Smooth muscle cell (in vitro differentiated cells): ENCODE results near the gene STAG1. TPM values are rescaled to one million over a fixed set of nuclear protein-coding genes. Genes with fewer than 3 reads are reported as not detected.

Experiments used
- DNase-seq: peaks from one replicate; lab custom pipeline; 2025; ENCODE audit not compliant: unreplicated experiment; lab: John Stamatoyannopoulos, UW
- H2AFZ ChIP-seq: fragments of 200-600 bp; sonication (generic); 2 replicates; pipeline ENCODE4 v1.6.0; 2016; ENCODE audit warnings: antibody characterized with exemption, low read depth, mild to moderate bottlenecking
- H3F3A ChIP-seq: fragments of 200-600 bp; sonication (generic); 2 replicates; pipeline ENCODE4 v1.6.0; 2017; ENCODE audit warnings: antibody characterized with exemption, low read depth
- H3K27ac ChIP-seq: fragments of 200-600 bp; sonication (generic); 2 replicates; pipeline ENCODE4 v1.5.1; 2016; ENCODE audit warnings: low read depth, mild to moderate bottlenecking
- H3K27me3 ChIP-seq: fragments of 200-600 bp; sonication (generic); 2 replicates; pipeline ENCODE4 v1.6.1; 2016; ENCODE audit warnings: low read depth, mild to moderate bottlenecking
- H3K36me3 ChIP-seq: fragments of 200-600 bp; sonication (generic); 2 replicates; pipeline ENCODE4 v1.5.1; 2016; ENCODE audit warnings: low read depth
- H3K4me1 ChIP-seq: fragments of 200-600 bp; sonication (generic); 2 replicates; pipeline ENCODE4 v1.5.1; 2016; ENCODE audit warnings: low read depth
- H3K4me2 ChIP-seq: fragments of 200-600 bp; sonication (generic); 2 replicates; pipeline ENCODE4 v1.6.0; 2016; ENCODE audit warnings: mild to moderate bottlenecking
- H3K4me3 ChIP-seq: fragments of 200-600 bp; sonication (generic); 2 replicates; pipeline ENCODE4 v1.5.1; 2016; ENCODE audit warnings: mild to moderate bottlenecking
- H3K79me2 ChIP-seq: fragments of 200-600 bp; sonication (generic); 2 replicates; pipeline ENCODE4 v1.6.0; 2016; ENCODE audit warnings: low read depth, mild to moderate bottlenecking
- H3K9ac ChIP-seq: fragments of 200-600 bp; sonication (generic); 2 replicates; pipeline ENCODE4 v1.6.0; 2016; ENCODE audit warnings: low read depth
- H3K9me3 ChIP-seq: fragments of 200-600 bp; sonication (generic); replicated peaks from 2 replicates; pipeline ENCODE4 v1.5.1; 2016; ENCODE audit warnings: low read depth
- H4K20me1 ChIP-seq: fragments of 200-600 bp; sonication (generic); 2 replicates; pipeline ENCODE4 v1.6.0; 2016; ENCODE audit warnings: low read depth
- WGBS: methylation state at CpG from one replicate; pipeline ENCODE4 v1.1.7; 2016; ENCODE audit warnings: low lambda C conversion rate; 5-methylcytosine and 5-hydroxymethylcytosine counted together
- polyA plus RNA-seq: library from polyadenylated mRNA; unstranded; fragments of >200 nt; fragmentation: Nextera tagmentation; extraction: Ambion mirVana; gene quantifications from 2 replicates; pipeline ENCODE4 v1.2.1, GENCODE V29; 2016
- total RNA-seq: library from RNA; depleted of rRNA; stranded (reverse); fragments of >200 nt; gene quantifications from 2 replicates; pipeline ENCODE4 v1.2.3, GENCODE V29; 2014
- TF ChIP-seq, protein P1 (sequence below): fragments of 200-600 bp; sonication (generic); IDR thresholded peaks from 2 replicates; pipeline ENCODE4 v1.5.1; 2017; ENCODE audit warnings: borderline replicate concordance, mild to moderate bottlenecking, antibody characterized with exemption; ENCODE audit not compliant: insufficient read depth, poor library complexity, severe bottlenecking

Gene STAG1
- total and polyA plus RNA-seq, 2 experiments from 2014 or later, result 14.6 to 29.5 TPM

GRCh38 chr3:136350557-136350956 lies 401.6 kb downstream of the STAG1 start:
- Histone ChIP-seq H3K9me3 (no peaks in the 10 kb centered on the region), H3K27me3 (no peaks in the 10 kb centered on the region), H3K9ac (no peak overlapping the region), H2AFZ (no peak overlapping the region), H3K4me1 (no peaks in the 10 kb centered on the region), H3K36me3 (peaks cover 7% of the 10 kb centered on the region), H3K27ac (peak overlapping the region; percentile 43), H3K79me2 (no peaks in the 10 kb centered on the region), H3K4me3 (no peak overlapping the region), H3K4me2 (peak overlapping the region; percentile 28), H3F3A (peaks cover 6% of the 10 kb centered on the region), H4K20me1 (peaks cover 6% of the 10 kb centered on the region)
- WGBS, result 33% methylated on average over 2 of the region's 2 CpGs
- no peak for DNase-seq
- TF ChIP-seq, protein P1, sequence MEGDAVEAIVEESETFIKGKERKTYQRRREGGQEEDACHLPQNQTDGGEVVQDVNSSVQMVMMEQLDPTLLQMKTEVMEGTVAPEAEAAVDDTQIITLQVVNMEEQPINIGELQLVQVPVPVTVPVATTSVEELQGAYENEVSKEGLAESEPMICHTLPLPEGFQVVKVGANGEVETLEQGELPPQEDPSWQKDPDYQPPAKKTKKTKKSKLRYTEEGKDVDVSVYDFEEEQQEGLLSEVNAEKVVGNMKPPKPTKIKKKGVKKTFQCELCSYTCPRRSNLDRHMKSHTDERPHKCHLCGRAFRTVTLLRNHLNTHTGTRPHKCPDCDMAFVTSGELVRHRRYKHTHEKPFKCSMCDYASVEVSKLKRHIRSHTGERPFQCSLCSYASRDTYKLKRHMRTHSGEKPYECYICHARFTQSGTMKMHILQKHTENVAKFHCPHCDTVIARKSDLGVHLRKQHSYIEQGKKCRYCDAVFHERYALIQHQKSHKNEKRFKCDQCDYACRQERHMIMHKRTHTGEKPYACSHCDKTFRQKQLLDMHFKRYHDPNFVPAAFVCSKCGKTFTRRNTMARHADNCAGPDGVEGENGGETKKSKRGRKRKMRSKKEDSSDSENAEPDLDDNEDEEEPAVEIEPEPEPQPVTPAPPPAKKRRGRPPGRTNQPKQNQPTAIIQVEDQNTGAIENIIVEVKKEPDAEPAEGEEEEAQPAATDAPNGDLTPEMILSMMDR, result no peak

DNA sequence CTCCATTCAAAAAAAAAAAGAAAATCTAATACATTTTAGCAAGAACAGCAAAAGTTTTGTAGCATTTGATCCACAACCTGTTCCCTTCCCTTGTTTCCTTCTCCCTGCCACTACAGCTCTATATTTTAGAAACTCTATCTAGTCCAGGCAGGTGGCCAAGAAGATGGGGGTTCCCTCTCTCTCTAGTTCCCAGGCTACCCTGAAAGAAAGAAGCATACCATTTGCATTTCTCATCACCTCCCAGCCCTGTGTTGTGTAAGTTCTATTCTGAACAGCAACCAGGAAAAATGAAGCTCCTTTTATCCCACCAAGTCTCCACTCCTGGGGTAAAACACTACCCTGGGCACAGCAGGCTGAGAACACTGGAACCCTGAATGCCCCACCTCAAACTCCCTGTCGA lies 402.0 kb downstream of the STAG1 start:
- peak overlapping the region; percentile 28 for H3K4me2 ChIP-seq
- peaks cover 7% of the 10 kb centered on the region for H3K36me3 ChIP-seq
- 100% methylated on average over 1 of the region's 1 CpG for WGBS
- DNase-seq, result no peak
- TF ChIP-seq, protein P1, result no peak
- H3K27ac ChIP-seq, result peak overlapping the region; percentile 43
- H3K79me2 ChIP-seq, result no peaks in the 10 kb centered on the region
- no peaks in the 10 kb centered on the region for H3K27me3 ChIP-seq
- no peak overlapping the region for H3K4me3 ChIP-seq
- no peaks in the 10 kb centered on the region for H3K4me1 ChIP-seq
- H4K20me1 ChIP-seq, result peaks cover 6% of the 10 kb centered on the region
- peaks cover 8% of the 10 kb centered on the region for H3F3A ChIP-seq
- H3K9ac ChIP-seq, result no peak overlapping the region
- H3K9me3 ChIP-seq, result no peaks in the 10 kb centered on the region
- H2AFZ ChIP-seq, result no peak overlapping the region

GRCh38 chr3:136346486-136346885 lies 405.7 kb downstream of the STAG1 start:
- H3K4me3 ChIP-seq, result no peak overlapping the region

More at GRCh38 chr3:136346486-136346885, 405.7 kb downstream of the STAG1 start:
- Histone ChIP-seq H3K27me3 (no peaks in the 10 kb centered on the region), H3K9ac (no peak overlapping the region), H3K9me3 (no peaks in the 10 kb centered on the region), H4K20me1 (peaks cover 6% of the 10 kb centered on the region), H3K79me2 (no peaks in the 10 kb centered on the region), H3K4me1 (peaks cover 9% of the 10 kb centered on the region), H3K27ac (no peak overlapping the region), H3K36me3 (peaks cover 7% of the 10 kb centered on the region), H3F3A (peaks cover 15% of the 10 kb centered on the region), H2AFZ (no peak overlapping the region), H3K4me2 (no peak overlapping the region)
- WGBS, result 84% methylated on average over 5 of the region's 5 CpGs
- TF ChIP-seq, protein P1, result no peak
- DNase-seq, result no peak
